NCI-H2081 (cell line): ENCODE data around the gene EBLN1.
A peak's percentile ranks its signal among the peaks of the same experiment; 100 is the strongest.

Source experiments
- DNase-seq, 2 experiments: peaks; one replicate each; lab custom pipeline; 2025; lab: John Stamatoyannopoulos, UW

EBLN1 gene

DNA sequence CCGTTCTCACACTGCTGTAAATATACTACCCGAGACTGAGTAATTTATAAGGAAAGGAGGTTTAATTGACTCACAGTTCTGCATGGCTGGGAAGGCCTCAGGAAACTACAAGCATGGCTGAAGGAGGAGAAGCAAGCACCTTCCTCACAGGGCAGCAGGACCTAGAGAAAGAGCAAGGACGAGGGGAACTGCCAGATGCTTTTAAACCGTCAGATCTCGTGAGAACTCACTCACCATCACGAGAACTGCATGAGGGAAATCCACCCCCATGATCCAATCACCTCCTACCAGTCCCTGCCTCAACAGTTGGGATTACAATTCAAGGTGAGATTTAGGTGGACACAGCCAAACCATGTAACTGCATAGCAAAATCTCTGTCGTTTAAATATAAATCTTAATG lies at the start of gene EBLN1:
Gene EBLN1, minus strand, starts transcription at position 174 of the 400 bp plus-strand sequence. CDS start 8,032 bp downstream, outside the sequence.
- DNase-seq, result no peak

- no peak for DNase-seq
Measured at GRCh38 chr10:22265839-22266537, 48.2 kb upstream of the EBLN1 start.

DNA sequence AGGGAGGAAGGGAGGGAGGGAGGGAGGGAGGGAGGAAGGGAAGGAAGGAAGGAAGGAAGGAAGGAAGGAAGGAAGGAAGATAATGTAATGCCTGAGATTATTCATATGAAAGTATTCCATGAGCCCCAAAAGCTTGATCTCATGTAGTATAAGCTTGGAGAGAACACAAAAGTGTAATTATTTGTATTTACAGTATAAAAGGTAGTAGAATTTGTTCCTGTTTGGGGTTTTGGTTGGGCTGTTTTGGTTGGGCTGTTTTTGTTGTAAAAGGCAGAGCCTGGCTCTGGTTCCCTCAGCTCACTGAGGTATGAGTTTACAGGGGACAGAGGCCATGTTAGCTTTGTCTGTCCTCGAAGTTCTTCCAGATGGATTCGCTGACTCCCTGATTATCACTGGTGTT lies 45.3 kb upstream of the EBLN1 start:
- no peak for DNase-seq

GRCh38 chr10:22259280-22259679 lies 41.5 kb upstream of the EBLN1 start:
- DNase-seq, result no peak

GRCh38 chr10:22258471-22258870 lies 40.7 kb upstream of the EBLN1 start:
- no peak for DNase-seq

- no peak for DNase-seq
Measured at GRCh38 chr10:22253580-22253882, 35.7 kb upstream of the EBLN1 start.

GRCh38 chr10:22252801-22253579 lies 35.2 kb upstream of the EBLN1 start:
- DNase-seq, result no peak

GRCh38 chr10:22252224-22252800 lies 34.5 kb upstream of the EBLN1 start:
- peak in 1 of 2 experiments; percentile 21 for DNase-seq

- peak in 1 of 2 experiments; percentile 5 for DNase-seq
Measured at GRCh38 chr10:22251751-22252223, 34.0 kb upstream of the EBLN1 start.

GRCh38 chr10:22250897-22251660 lies 33.3 kb upstream of the EBLN1 start:
- no peak for DNase-seq

DNA sequence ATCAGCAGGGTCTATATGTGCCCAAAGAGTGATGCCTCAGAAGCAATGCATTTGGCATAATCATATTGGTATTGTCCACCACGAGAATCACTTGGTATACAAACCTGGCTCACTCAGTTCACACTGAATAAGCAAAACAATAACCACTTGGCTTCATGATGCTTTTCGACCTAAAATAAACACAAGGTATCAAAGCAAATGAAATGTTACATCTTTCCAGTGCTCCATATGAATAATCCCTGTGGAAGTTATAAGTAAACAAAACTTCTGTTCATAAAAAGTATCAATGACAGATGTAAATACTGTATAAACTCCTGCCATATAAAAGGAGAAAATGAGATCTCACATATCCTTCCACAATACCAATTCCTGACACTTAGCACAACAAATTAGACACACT lies 29.8 kb upstream of the EBLN1 start:
- DNase-seq, result no peak

GRCh38 chr10:22246680-22247391 lies 29.0 kb upstream of the EBLN1 start:
- no peak for DNase-seq

- DNase-seq, result no peak
Measured at GRCh38 chr10:22245567-22245966, 27.8 kb upstream of the EBLN1 start.

DNA sequence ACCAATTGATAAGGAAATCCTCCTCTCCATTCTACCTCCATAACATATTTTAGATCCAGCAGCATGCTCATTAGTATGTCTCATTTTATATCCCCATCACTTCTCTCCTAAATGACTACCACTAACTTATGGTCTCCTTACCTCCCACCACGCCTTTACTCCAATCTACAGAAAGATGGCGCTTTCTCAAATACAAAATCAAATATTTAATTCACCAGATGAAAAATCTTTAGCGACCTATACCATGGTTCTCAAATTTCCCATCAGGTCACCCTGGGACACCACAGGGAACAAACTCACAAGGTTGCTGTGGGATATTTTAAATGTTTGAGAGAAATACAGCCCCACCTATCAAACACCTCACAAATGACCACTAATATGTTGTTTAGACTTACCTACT lies 27.0 kb upstream of the EBLN1 start:
- no peak for DNase-seq

- DNase-seq, result no peak
Measured at GRCh38 chr10:22244001-22244400, 26.2 kb upstream of the EBLN1 start.

DNA sequence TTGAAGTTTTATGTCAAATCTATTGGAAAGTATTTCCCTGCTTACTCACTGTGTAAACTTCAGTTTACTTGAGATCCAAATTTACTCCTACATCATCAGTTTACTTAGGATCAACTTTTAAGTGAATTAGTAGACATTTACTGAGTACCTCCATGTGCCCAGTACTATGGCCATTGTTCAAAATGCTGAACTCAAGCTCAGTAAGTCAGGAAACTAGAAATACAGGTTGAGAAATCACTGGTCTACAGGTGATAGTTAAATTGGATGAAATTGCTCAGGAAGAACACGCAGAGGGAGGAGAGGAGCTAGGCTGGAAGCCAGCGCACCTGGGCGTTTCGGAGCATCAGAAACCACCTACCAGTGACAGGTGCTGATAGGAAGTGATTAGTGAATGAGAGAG lies 25.5 kb upstream of the EBLN1 start:
- peak in 1 of 2 experiments; percentile 9 for DNase-seq

DNA sequence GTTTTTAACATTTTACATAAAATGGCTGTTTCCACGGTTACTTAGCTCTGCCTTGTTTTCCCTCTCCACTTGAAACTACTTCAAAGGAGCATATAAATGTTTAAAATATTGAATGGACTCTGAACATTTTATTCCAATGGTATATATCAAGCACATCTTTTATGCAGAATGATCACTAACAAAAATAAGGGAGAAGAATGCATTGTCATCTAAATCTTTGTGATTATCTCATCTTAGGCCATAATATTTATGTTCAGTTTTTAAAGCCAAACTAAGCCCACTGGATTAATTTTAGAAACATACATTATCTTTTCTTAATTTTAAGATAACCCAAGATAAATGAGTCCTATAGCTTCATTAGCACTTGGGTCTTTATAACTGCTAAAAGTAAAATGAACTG lies 13.4 kb upstream of the EBLN1 start:
- DNase-seq, result no peak

- DNase-seq, result peak; percentile 11 to 60
Measured at GRCh38 chr10:22230158-22230833, 12.5 kb upstream of the EBLN1 start.

- DNase-seq, result no peak
Measured at GRCh38 chr10:22229802-22230157, 12.0 kb upstream of the EBLN1 start.

DNA sequence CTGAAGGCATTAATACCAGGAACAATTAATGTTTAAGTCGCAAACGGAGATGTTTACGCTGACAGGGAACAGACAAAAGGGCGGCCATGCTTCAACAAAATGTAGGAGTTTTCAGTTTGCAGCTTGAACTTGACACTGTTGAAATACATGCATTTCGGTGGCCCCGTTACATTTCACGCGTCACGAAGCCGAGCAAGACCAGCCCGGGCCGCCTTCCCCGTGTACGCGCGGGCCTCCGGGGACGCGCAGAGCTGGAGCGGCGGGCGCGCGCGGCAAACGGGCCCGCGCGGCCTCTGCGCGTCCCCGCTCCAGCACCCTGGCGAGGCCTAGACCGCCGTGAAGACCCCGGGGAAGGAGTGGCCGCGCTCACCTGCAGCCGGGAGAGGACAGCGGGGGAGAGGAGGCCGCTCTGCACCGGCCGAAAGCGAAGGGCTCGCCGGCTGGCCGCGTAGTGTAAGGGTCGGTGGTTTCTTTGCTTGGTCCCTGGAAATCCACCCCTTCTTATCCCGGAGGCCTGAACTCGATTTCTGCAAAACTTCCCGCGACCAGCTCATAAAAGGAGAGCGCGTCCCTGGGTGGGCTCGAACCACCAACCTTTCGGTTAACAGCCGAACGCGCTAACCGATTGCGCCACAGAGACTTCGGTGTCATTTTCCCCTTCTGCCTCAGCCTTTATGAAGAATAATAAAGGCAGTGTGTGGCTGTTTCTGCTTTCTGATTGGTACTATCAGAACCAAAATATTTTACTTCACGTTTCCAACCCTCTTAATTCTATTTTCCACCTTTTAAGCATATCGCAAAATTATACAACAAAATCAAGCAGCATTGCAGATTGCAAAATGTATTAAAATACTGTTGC lies 11.4 kb upstream of the EBLN1 start:
- peak; percentile 75 to 82 for DNase-seq
